Measurements from ENCODE around the gene QPCTL. TPM values are rescaled to one million over a fixed set of nuclear protein-coding genes. Genes with fewer than 3 reads are reported as not detected.

The QPCTL gene
- total and polyA plus RNA-seq, 12 donors, result 2.8 to 17.2 (median 10.7) TPM

GRCh38 chr19:45687599-45687998, 4.9 kb upstream of the QPCTL start:
- TF ChIP-seq POLR2A (IDR thresholded peaks at IDR 0.05), result no peak
- TF ChIP-seq, protein P1, sequence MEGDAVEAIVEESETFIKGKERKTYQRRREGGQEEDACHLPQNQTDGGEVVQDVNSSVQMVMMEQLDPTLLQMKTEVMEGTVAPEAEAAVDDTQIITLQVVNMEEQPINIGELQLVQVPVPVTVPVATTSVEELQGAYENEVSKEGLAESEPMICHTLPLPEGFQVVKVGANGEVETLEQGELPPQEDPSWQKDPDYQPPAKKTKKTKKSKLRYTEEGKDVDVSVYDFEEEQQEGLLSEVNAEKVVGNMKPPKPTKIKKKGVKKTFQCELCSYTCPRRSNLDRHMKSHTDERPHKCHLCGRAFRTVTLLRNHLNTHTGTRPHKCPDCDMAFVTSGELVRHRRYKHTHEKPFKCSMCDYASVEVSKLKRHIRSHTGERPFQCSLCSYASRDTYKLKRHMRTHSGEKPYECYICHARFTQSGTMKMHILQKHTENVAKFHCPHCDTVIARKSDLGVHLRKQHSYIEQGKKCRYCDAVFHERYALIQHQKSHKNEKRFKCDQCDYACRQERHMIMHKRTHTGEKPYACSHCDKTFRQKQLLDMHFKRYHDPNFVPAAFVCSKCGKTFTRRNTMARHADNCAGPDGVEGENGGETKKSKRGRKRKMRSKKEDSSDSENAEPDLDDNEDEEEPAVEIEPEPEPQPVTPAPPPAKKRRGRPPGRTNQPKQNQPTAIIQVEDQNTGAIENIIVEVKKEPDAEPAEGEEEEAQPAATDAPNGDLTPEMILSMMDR (IDR thresholded peaks at IDR 0.05), result no peak
- H3K9me3 ChIP-seq (replicated peaks in 1 of 3), result no peaks in the 10 kb centered on the region
- no peak overlapping the region for H3K4me3 ChIP-seq
- H3K36me3 ChIP-seq (replicated peaks in 1 of 2), result peaks cover 0 to 37% of the 10 kb centered on the region in 2 donors
- peaks cover 8 to 10% of the 10 kb centered on the region in 2 donors for H3K4me1 ChIP-seq (replicated peaks in 1 of 2)
- intact Hi-C loops (cut with DNase I), result no loop called here
- H3K27me3 ChIP-seq, result no peaks in the 10 kb centered on the region
- no peak for DNase-seq
- WGBS, 4 donors, result 88 to 96% (median 91%) methylated on average over 5 to 9 of the region's 9 CpGs
- H3K27ac ChIP-seq, result no peak overlapping the region

DNA sequence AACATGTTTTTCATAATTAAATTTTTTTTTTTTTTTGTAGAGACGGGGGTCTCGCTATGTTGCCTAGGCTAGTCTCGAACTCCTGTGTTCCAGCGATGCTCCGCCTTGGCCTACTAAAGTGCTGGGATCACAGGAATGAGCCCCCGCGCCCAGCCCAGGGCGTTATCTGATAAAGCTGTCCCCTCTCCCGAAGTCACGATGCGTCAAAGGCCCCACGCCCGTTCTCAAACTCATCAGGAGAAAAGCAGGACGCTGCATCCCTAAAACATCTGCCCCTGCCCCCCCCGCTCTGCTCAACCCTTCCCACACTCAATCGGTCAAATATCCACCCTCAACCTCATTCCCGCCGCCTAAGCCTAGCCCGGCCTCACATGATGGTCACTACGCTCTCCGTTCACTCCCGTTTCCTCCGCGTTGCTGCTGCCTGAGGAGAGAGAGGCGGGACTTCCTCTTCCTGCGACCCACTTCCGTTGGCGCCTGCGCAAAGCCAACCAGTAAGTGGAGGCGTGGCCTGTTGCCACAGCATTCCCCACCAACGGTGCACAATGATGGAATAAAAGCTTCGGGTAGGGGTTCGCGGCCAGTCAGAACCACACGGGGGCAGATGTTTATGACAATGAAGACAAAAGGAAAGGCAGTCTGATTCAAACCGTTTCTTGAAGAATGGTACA, 815 bp upstream of the QPCTL start, which contains the start of gene SNRPD2:
TSS of gene SNRPD2 (minus strand) at position 438 of the 671 bp plus-strand sequence. CDS start at position 373, 65 bp downstream.
- Histone ChIP-seq H3K9me3 (replicated peaks in 1 of 3) (no peaks in the 10 kb centered on the region), H3K4me1 (replicated peaks in 1 of 2) (peaks cover 8 to 15% of the 10 kb centered on the region in 2 donors), H3K27ac (peak within 1 kb of the TSS; percentile 87 to 96 (median 91)), H3K36me3 (replicated peaks in 1 of 2) (peaks cover 0 to 33% of the 10 kb centered on the region in 2 donors), H3K4me3 (peak within 1 kb of the TSS in 3 of 4 donors; percentile 90 to 93 (median 91)), H3K27me3 (no peaks in the 10 kb centered on the region)
- intact Hi-C loops (cut with DNase I), result no loop called here
- 0 to 1% (median 1%) methylated on average over 24 to 36 of the region's 36 CpGs for WGBS, 4 donors
- TF ChIP-seq, protein P1 (IDR thresholded peaks at IDR 0.05), result no peak
- TF ChIP-seq POLR2A (IDR thresholded peaks at IDR 0.05), result peak; percentile 81 to 94
- DNase-seq, result peak; percentile 93 to 97 (median 95)

DNA sequence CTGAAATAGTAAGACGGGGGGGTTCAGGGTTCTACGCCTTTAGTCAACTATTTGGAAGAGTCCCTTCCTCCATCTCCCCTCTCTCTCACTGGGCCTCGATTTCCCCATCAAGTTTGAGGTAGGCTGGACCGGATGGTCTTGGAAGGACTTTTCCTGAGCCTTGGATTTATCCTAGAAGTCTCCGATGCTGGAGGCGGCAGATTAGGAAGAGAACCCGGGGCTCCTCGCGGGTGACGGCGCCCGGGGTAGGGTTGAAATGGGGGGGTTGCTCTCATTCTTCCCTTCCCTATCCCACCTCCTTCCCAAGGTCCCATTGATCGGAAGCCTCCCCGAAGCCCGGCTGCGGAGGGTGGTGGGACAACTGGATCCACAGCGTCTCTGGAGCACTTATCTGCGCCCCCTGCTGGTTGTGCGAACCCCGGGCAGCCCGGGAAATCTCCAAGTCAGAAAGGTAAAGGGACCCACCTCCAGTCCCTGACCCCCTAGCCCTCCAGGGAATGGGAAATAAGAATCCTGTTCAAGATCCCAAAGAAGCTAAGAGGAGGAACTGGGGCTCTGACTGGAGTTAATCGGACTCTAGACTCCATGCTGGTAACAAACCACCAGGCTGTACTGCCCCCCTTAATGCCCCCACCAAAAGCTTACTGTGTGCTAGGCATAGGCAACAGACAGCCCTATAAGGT, 781 bp downstream of the QPCTL start:
- intact Hi-C loops (cut with DNase I), result no loop called here
- WGBS, 4 donors, result 0 to 2% (median 0%) methylated on average over 1 to 22 of the region's 22 CpGs
- no peak for TF ChIP-seq POLR2A (IDR thresholded peaks at IDR 0.05)
- TF ChIP-seq, protein P1 (IDR thresholded peaks at IDR 0.05), result peak; percentile 67 to 88 (median 84)

GRCh38 chr19:45701676-45702075, 9.2 kb downstream of the QPCTL start:
- TF ChIP-seq, protein P1 (IDR thresholded peaks at IDR 0.05), result no peak
- TF ChIP-seq POLR2A (IDR thresholded peaks at IDR 0.05), result no peak
- Histone ChIP-seq H3K4me3 (no peak overlapping the region), H3K4me1 (replicated peaks in 1 of 2) (no peaks in the 10 kb centered on the region), H3K27me3 (no peaks in the 10 kb centered on the region), H3K36me3 (replicated peaks in 1 of 2) (peaks cover 0 to 4% of the 10 kb centered on the region in 2 donors), H3K27ac (no peak overlapping the region), H3K9me3 (replicated peaks in 1 of 3) (no peaks in the 10 kb centered on the region)
- intact Hi-C loops (cut with DNase I), result no loop called here
- no peak for DNase-seq
- WGBS, 4 donors, result 60 to 72% (median 64%) methylated on average over 4 to 7 of the region's 7 CpGs

More for the DNA sequence above, 781 bp downstream of the QPCTL start:
- DNase-seq, result peak; percentile 76 to 92 (median 84)
- Histone ChIP-seq H3K4me1 (replicated peaks in 1 of 2) (peaks cover 8 to 15% of the 10 kb centered on the region in 2 donors), H3K9me3 (replicated peaks in 1 of 3) (no peaks in the 10 kb centered on the region), H3K27ac (peak overlapping the region; percentile 82 to 96 (median 91)), H3K4me3 (peak overlapping the region in 3 of 4 donors; percentile 7 to 91 (median 90)), H3K36me3 (replicated peaks in 1 of 2) (peaks cover 0 to 17% of the 10 kb centered on the region in 2 donors), H3K27me3 (no peaks in the 10 kb centered on the region)

All from adrenal gland (tissue), 12 donors.